Tibial nerve (tissue), 4 donors: ENCODE measurements around the gene MAP2K2.

Experiments used
- CTCF ChIP-seq, 5 experiments: fragments of 200-600 bp in 3 of 5; fragments of 450-650 bp in 2 of 5; sonication (generic) in 3 of 5; IDR thresholded peaks; one replicate each; pipeline ENCODE4 v1.5.1; 2016 to 2019; ENCODE audit warnings: antibody characterized with exemption in 5 of 5, mild to moderate bottlenecking in 3 of 5, moderate library complexity in 2 of 5
- EP300 ChIP-seq, 2 donors: sonication (generic); formaldehyde crosslinking; IDR thresholded peaks; one replicate each; pipeline ENCODE4 v1.6.1; 2017; ENCODE audit warnings: antibody characterized with exemption in 2 of 2, mild to moderate bottlenecking in 1 of 2
- POLR2A ChIP-seq, 2 donors: fragments of 450-650 bp; IDR thresholded peaks; one replicate each; pipeline ENCODE4 v1.6.1; 2017; ENCODE audit warnings: antibody characterized with exemption in 2 of 2, mild to moderate bottlenecking in 2 of 2, moderate library complexity in 2 of 2

GRCh38 chr19:4139614-4140236, 15.8 kb upstream of the MAP2K2 start:
- TF ChIP-seq POLR2A (IDR thresholded peaks at IDR 0.05) (no peak), EP300 (IDR thresholded peaks at IDR 0.05) (no peak), CTCF (IDR thresholded peaks at IDR 0.05) (peak; percentile 68 to 81 (median 72))
